HCT116 (cell line): ENCODE data around the gene PRPF31. TPM values are rescaled to one million over a fixed set of nuclear protein-coding genes. Genes with fewer than 3 reads are reported as not detected.

Source experiments
- ATAC-seq: fragments of 200-7000 bp; cut with Tn5 transposase; 2 replicates; pipeline ENCODE4 v1.9.1; 2020; ENCODE audit warnings: mild to moderate bottlenecking, moderate library complexity
- BruUV-seq: library from RNA; stranded (reverse); fragments of 400-500 nt; replicated peaks from 2 replicates; lab custom pipeline; 2021; lab: Mats Ljungman, UMichigan
- CTCF ChIA-PET: fragments of 300-600 bp; sonication (Branson Sonifier 250); formaldehyde crosslinking; loops from one replicate; lab custom pipeline; 2021; ENCODE audit warnings: antibody characterized with exemption; lab: Charles Lee
- POLR2A ChIA-PET: fragments of 300-600, 350-600 bp; sonication (Branson Sonifier 250); formaldehyde crosslinking; loops from one replicate; lab custom pipeline; 2021; ENCODE audit warnings: antibody characterized with exemption; lab: Charles Lee
- RAD21 ChIA-PET, 2 experiments: fragments of 300-600 bp; sonication (Branson Sonifier 250); formaldehyde crosslinking; loops; one replicate each; lab custom pipeline; 2023; ENCODE audit warnings: low total read pairs in 2 of 2; ENCODE audit not compliant: uncharacterized antibody in 2 of 2, unreplicated experiment in 2 of 2, low non-redundant PET in 1 of 2; lab: Charles Lee
- DNase-seq: peaks from one replicate; pipeline ENCODE4 v3.0.0-alpha.2; 2010; ENCODE audit warnings: low read depth, low spot score
- H2AFZ ChIP-seq: fragments of 200-600 bp; shearing (Covaris generic), sonication (generic); 2 replicates; pipeline ENCODE4 v1.6.1; 2017; ENCODE audit warnings: low read depth, mixed run types, mixed read lengths, antibody characterized with exemption, low read length; ENCODE audit not compliant: poor library complexity, severe bottlenecking
- H3K27ac ChIP-seq: 2 replicates; pipeline ENCODE4 v1.5.1; 2012; ENCODE audit warnings: low read depth, low read length
- H3K27me3 ChIP-seq: fragments of 200-600 bp; sonication (generic); 2 replicates; pipeline ENCODE4 v1.6.1; 2016; ENCODE audit warnings: mixed run types, low read length, mixed read lengths; ENCODE audit not compliant: insufficient read depth
- H3K36me3 ChIP-seq, 2 experiments: fragments of 200-500 bp in 1 of 2; fragments of 200-600 bp in 1 of 2; sonication (Bioruptor generic) in 1 of 2; sonication (generic) in 1 of 2; 2 replicates each; pipeline versions ENCODE4 v1.5.1 to v1.6.1; 2014 to 2016; ENCODE audit warnings: low read length in 2 of 2, inconsistent platforms in 1 of 2, mixed read lengths in 1 of 2, mixed run types in 1 of 2; ENCODE audit not compliant: insufficient read depth in 2 of 2, control insufficient read depth in 1 of 2
- H3K4me1 ChIP-seq, 2 experiments: fragments of 200-600 bp in 1 of 2; sonication (generic) in 1 of 2; 2 replicates each; pipeline versions ENCODE4 v1.5.1 to v1.6.1; 2012 to 2017; ENCODE audit warnings: low read length in 2 of 2, inconsistent platforms in 1 of 2, mild to moderate bottlenecking in 1 of 2, mixed read lengths in 1 of 2, mixed run types in 1 of 2, moderate library complexity in 1 of 2; ENCODE audit not compliant: insufficient read depth in 2 of 2, control insufficient read depth in 1 of 2
- H3K4me2 ChIP-seq: fragments of 200-600 bp; sonication (generic); 2 replicates; pipeline ENCODE4 v1.6.1; 2017; ENCODE audit warnings: mixed run types, low read length, mixed read lengths
- H3K4me3 ChIP-seq, 2 experiments: fragments of 200-600 bp in 1 of 2; sonication (generic) in 1 of 2; replicated peaks in 1 of 2; 2 replicates each; pipeline ENCODE4 v1.5.1; 2011 to 2016; ENCODE audit warnings: low read length in 2 of 2, control low read depth in 1 of 2, low read depth in 1 of 2, mild to moderate bottlenecking in 1 of 2, mixed read lengths in 1 of 2, mixed run types in 1 of 2
- H3K79me2 ChIP-seq: fragments of 200-600 bp; sonication (generic); 2 replicates; pipeline ENCODE4 v1.6.1; 2017; ENCODE audit warnings: mild to moderate bottlenecking, mixed run types, low read length, moderate library complexity, mixed read lengths; ENCODE audit not compliant: insufficient read depth
- H3K9ac ChIP-seq: fragments of 200-600 bp; sonication (generic); 2 replicates; pipeline ENCODE4 v1.6.1; 2016; ENCODE audit warnings: low read length, mixed read lengths
- H3K9me2 ChIP-seq: fragments of 200-600 bp; sonication (generic), shearing (Covaris generic); 2 replicates; pipeline ENCODE4 v1.6.1; 2017; ENCODE audit warnings: mixed run types, mild to moderate bottlenecking, moderate library complexity; ENCODE audit not compliant: insufficient read depth
- H3K9me3 ChIP-seq, 2 experiments: fragments of 200-500 bp in 1 of 2; fragments of 200-600 bp in 1 of 2; sonication (Bioruptor generic) in 1 of 2; sonication (generic) in 1 of 2; 2 replicates each; pipeline ENCODE4 v1.6.1; 2014 to 2017; ENCODE audit warnings: low read length in 2 of 2, mixed read lengths in 2 of 2, inconsistent platforms in 1 of 2, low read depth in 1 of 2, mild to moderate bottlenecking in 1 of 2, mixed run types in 1 of 2, moderate library complexity in 1 of 2; ENCODE audit not compliant: control insufficient read depth in 1 of 2, insufficient read depth in 1 of 2
- H4K20me1 ChIP-seq: fragments of 200-600 bp; sonication (generic), shearing (Covaris generic); 2 replicates; pipeline ENCODE4 v1.6.1; 2017; ENCODE audit warnings: mixed run types, mild to moderate bottlenecking, moderate library complexity; ENCODE audit not compliant: insufficient read depth
- EGR1 ChIP-seq: IDR thresholded peaks from 2 replicates; pipeline ENCODE4 v1.6.1; 2012; ENCODE audit warnings: low read depth
- EZH2 ChIP-seq: fragments of 200-600 bp; sonication (generic); IDR thresholded peaks from 2 replicates; pipeline ENCODE4 v1.6.1; 2017; ENCODE audit warnings: antibody characterized with exemption, mixed run types
- FOSL1 ChIP-seq: IDR thresholded peaks from 2 replicates; pipeline ENCODE4 v1.6.1; 2012; ENCODE audit warnings: low read depth
- RAD21 ChIP-seq: IDR thresholded peaks from 2 replicates; pipeline ENCODE4 v1.6.1; 2012; ENCODE audit warnings: low read depth, mild to moderate bottlenecking
- SIN3A ChIP-seq: IDR thresholded peaks from 2 replicates; pipeline ENCODE4 v1.6.1; 2012; ENCODE audit warnings: low read depth
- SRF ChIP-seq: IDR thresholded peaks from 2 replicates; pipeline ENCODE4 v1.6.1; 2012; ENCODE audit warnings: low read depth
- YY1 ChIP-seq: IDR thresholded peaks from 2 replicates; pipeline ENCODE4 v1.6.1; 2011; ENCODE audit warnings: low read length, low read depth, moderate library complexity, mild to moderate bottlenecking; ENCODE audit not compliant: insufficient replicate concordance; ENCODE audit errors: extremely low read depth
- ZBTB33 ChIP-seq: IDR thresholded peaks from 2 replicates; pipeline ENCODE4 v1.6.1; 2011; ENCODE audit warnings: mild to moderate bottlenecking, low read length, moderate library complexity; ENCODE audit not compliant: insufficient replicate concordance; ENCODE audit errors: extremely low read depth
- ZFX ChIP-seq: fragments of 450-650 bp; IDR thresholded peaks from 2 replicates; pipeline ENCODE4 v1.6.1; 2017
- intact Hi-C: fragments of 100-400 bp; cut with micrococcal nuclease; formaldehyde crosslinking; loops from 2 replicates; pipeline ENCODE4 v1.10.0; 2022
- total RNA-seq: library from RNA; stranded (reverse); gene quantifications from one replicate; pipeline ENCODE4 v1.2.1, GENCODE V29; 2021; ENCODE audit not compliant: unreplicated experiment
- TF ChIP-seq, protein P1 (sequence below): IDR thresholded peaks from 2 replicates; pipeline ENCODE4 v1.6.1; 2012; ENCODE audit warnings: low read depth

PRPF31 gene
- total RNA-seq, 1 experiment from 2014 or later = 99.0 TPM

DNA sequence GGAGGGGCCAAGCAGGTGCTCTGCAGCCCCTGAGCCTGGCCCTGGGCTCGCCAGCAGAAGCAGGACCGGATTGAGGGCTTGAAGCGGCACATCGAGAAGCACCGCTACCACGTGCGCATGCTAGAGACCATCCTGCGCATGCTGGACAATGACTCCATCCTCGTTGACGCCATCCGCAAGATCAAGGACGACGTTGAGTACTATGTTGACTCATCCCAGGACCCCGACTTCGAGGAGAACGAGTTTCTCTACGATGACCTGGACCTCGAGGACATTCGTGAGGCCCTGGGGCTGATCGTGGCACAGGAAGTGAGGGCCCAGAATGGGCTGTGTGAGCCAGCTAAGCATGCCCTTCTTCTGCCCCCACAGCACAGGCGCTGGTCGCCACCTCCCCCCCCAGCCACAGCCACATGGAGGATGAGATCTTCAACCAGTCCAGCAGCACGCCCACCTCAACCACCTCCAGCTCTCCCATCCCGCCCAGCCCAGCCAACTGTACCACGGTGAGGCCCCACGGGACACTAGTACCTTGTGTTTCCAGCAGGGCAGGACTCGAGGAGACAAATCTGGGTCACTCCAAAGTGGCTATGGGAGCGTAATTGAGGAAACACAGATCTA, 30.1 kb downstream of the PRPF31 start (continued):
- TF ChIP-seq, protein P1, sequence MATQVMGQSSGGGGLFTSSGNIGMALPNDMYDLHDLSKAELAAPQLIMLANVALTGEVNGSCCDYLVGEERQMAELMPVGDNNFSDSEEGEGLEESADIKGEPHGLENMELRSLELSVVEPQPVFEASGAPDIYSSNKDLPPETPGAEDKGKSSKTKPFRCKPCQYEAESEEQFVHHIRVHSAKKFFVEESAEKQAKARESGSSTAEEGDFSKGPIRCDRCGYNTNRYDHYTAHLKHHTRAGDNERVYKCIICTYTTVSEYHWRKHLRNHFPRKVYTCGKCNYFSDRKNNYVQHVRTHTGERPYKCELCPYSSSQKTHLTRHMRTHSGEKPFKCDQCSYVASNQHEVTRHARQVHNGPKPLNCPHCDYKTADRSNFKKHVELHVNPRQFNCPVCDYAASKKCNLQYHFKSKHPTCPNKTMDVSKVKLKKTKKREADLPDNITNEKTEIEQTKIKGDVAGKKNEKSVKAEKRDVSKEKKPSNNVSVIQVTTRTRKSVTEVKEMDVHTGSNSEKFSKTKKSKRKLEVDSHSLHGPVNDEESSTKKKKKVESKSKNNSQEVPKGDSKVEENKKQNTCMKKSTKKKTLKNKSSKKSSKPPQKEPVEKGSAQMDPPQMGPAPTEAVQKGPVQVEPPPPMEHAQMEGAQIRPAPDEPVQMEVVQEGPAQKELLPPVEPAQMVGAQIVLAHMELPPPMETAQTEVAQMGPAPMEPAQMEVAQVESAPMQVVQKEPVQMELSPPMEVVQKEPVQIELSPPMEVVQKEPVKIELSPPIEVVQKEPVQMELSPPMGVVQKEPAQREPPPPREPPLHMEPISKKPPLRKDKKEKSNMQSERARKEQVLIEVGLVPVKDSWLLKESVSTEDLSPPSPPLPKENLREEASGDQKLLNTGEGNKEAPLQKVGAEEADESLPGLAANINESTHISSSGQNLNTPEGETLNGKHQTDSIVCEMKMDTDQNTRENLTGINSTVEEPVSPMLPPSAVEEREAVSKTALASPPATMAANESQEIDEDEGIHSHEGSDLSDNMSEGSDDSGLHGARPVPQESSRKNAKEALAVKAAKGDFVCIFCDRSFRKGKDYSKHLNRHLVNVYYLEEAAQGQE = no peak
- TF ChIP-seq SRF = no peak
- TF ChIP-seq SIN3A = no peak
- no peak for TF ChIP-seq ZFX
- TF ChIP-seq RAD21 = no peak
- TF ChIP-seq EZH2 = no peak

DNA sequence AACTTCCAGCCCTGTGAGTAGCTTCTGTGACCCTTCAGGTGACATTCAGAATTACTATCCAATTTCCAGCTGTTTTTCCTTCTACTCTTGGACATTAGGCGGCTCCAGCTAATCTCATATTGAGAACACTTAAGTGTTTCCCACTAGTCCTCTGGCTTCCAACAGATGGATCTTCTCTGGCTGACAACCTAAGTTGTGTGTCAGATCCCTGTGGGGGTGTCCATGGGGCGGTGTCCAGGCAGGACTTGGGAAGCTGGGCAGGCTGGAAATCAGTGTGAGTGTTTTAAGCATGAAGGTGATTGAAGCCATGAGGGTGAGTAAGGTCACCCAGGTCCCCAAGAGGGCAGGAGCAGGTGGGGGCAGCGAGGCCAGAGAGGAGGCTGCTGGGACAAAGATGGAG, 32.1 kb downstream of the PRPF31 start:
- TF ChIP-seq FOSL1 = no peak
- TF ChIP-seq YY1 = no peak
- no peak for TF ChIP-seq EGR1
- TF ChIP-seq ZBTB33 = no peak
- H3K27me3 ChIP-seq = no peaks in the 10 kb centered on the region
- intact Hi-C loops = no loop called here
- H3K9ac ChIP-seq = no peak overlapping the region
- no peak overlapping the region for H2AFZ ChIP-seq
- H3K9me3 ChIP-seq = no peaks in the 10 kb centered on the region
- no peaks in the 10 kb centered on the region for H3K4me1 ChIP-seq
- no peak overlapping the region for H3K4me2 ChIP-seq
- no peak overlapping the region for H3K27ac ChIP-seq
- ChIA-PET POLR2A (interaction anchor here (0.8 kb wide), 1 partner anchor 11 kb away, joined by 3 read pairs; no protein-coding TSS in a partner anchor), RAD21 (no interaction called here), CTCF (no interaction called here)
- no peaks in the 10 kb centered on the region for H3K9me2 ChIP-seq
- H3K79me2 ChIP-seq = peaks cover 14% of the 10 kb centered on the region; the same call in 1 of the 2 replicates
- H4K20me1 ChIP-seq = no peaks in the 10 kb centered on the region
- H3K4me3 ChIP-seq = no peak overlapping the region
- no TSS peak for BruUV-seq
- ATAC-seq (no peak), DNase-seq (no peak)
- H3K36me3 ChIP-seq = peaks cover 53 to 77% of the 10 kb centered on the region in 2 experiments; a peak in 3 of 4 replicates
